Loucy (cell line): ENCODE results near the gene ZNF205.

Experiments
- H2AFZ ChIP-seq: fragments of 200-600 bp; sonication (generic); 2 replicates; pipeline ENCODE4 v1.6.0; 2016; ENCODE audit warnings: antibody characterized with exemption, mild to moderate bottlenecking, low read length, moderate library complexity
- H3F3A ChIP-seq: fragments of 200-600 bp; 2 replicates; pipeline ENCODE4 v1.6.0; 2016; ENCODE audit warnings: antibody characterized with exemption, low read depth, mild to moderate bottlenecking
- H3K27me3 ChIP-seq: fragments of 200-600 bp; sonication (generic); 2 replicates; pipeline ENCODE4 v1.6.1; 2014; ENCODE audit warnings: low read length, mild to moderate bottlenecking; ENCODE audit not compliant: insufficient read depth, poor library complexity, severe bottlenecking
- H3K36me3 ChIP-seq: fragments of 200-600 bp; sonication (generic); 2 replicates; pipeline ENCODE4 v1.6.1; 2016; ENCODE audit warnings: low read length; ENCODE audit not compliant: insufficient read depth
- H3K4me1 ChIP-seq: fragments of 200-600 bp; sonication (generic); 2 replicates; pipeline ENCODE4 v1.5.1; 2014; ENCODE audit warnings: low read length, mild to moderate bottlenecking; ENCODE audit not compliant: insufficient read depth, poor library complexity, severe bottlenecking
- H3K4me2 ChIP-seq: fragments of 200-600 bp; sonication (generic); 2 replicates; pipeline ENCODE4 v1.6.0; 2014; ENCODE audit warnings: antibody characterized with exemption, low read length, low read depth, mild to moderate bottlenecking; ENCODE audit not compliant: poor library complexity, severe bottlenecking
- H3K4me3 ChIP-seq: fragments of 200-600 bp; sonication (generic); 2 replicates; pipeline ENCODE4 v1.5.1; 2014; ENCODE audit warnings: low read length, mild to moderate bottlenecking, mixed read lengths; ENCODE audit not compliant: poor library complexity, severe bottlenecking
- H3K79me2 ChIP-seq: fragments of 200-600 bp; sonication (generic); 2 replicates; pipeline ENCODE4 v1.6.1; 2014; ENCODE audit warnings: low read length; ENCODE audit not compliant: insufficient read depth
- H3K9ac ChIP-seq: fragments of 200-600 bp; sonication (generic); 2 replicates; pipeline ENCODE4 v1.6.0; 2014; ENCODE audit warnings: mild to moderate bottlenecking, low read depth, low read length, moderate library complexity; ENCODE audit not compliant: poor library complexity, severe bottlenecking
- H3K9me2 ChIP-seq: fragments of 200-600 bp; sonication (generic); replicated peaks from 2 replicates; pipeline ENCODE4 v1.6.1; 2016; ENCODE audit warnings: low read depth, low read length, mixed read lengths
- H3K9me3 ChIP-seq: fragments of 200-600 bp; sonication (generic); 2 replicates; pipeline ENCODE4 v1.6.1; 2014; ENCODE audit warnings: mild to moderate bottlenecking, antibody characterized with exemption, low read length, low read depth; ENCODE audit not compliant: insufficient read depth
- H4K20me1 ChIP-seq: fragments of 200-600 bp; sonication (generic); 2 replicates; pipeline ENCODE4 v1.6.0; 2014; ENCODE audit warnings: antibody characterized with exemption, low read length, mild to moderate bottlenecking; ENCODE audit not compliant: insufficient read depth, poor library complexity, severe bottlenecking
- CTCF ChIP-seq: fragments of 200-600 bp; sonication (generic); conservative IDR thresholded peaks from 2 replicates; pipeline ENCODE4 v1.5.1; 2014; ENCODE audit warnings: mild to moderate bottlenecking, antibody characterized with exemption, low read length
- EZH2phosphoT487 ChIP-seq: fragments of 200-600 bp; IDR thresholded peaks from 2 replicates; pipeline ENCODE4 v1.6.1; 2018; ENCODE audit warnings: antibody characterized with exemption, mild to moderate bottlenecking, moderate library complexity, borderline replicate concordance

Gene ZNF205

GRCh38 chr16:3158026-3158509, 45.7 kb downstream of the ZNF205 start:
- peak overlapping the region; percentile 94 for H3K9ac ChIP-seq
- peak overlapping the region; percentile 40; the same call in 1 of the 2 replicates for H2AFZ ChIP-seq
- peak overlapping the region; percentile 94 for H3K4me3 ChIP-seq
- H3K4me1 ChIP-seq, result no peaks in the 10 kb centered on the region
- peak overlapping the region; percentile 68 for H3K4me2 ChIP-seq
- H3K79me2 ChIP-seq, result 0 out of 2 replicates have a peak, but pooled peaks cover 3% of the 10 kb centered on the region
- no peaks in the 10 kb centered on the region for H3K9me3 ChIP-seq
- H3F3A ChIP-seq, result no peaks in the 10 kb centered on the region; the same call in 1 of the 2 replicates
- H4K20me1 ChIP-seq, result no peaks in the 10 kb centered on the region
- no peak for TF ChIP-seq EZH2phosphoT487
- no peak for TF ChIP-seq CTCF
- H3K9me2 ChIP-seq, result no peaks in the 10 kb centered on the region
- H3K27me3 ChIP-seq, result no peaks in the 10 kb centered on the region
- H3K36me3 ChIP-seq, result no peaks in the 10 kb centered on the region

GRCh38 chr16:3158510-3159314, 46.3 kb downstream of the ZNF205 start:
- Histone ChIP-seq H3K36me3 (no peaks in the 10 kb centered on the region), H3K27me3 (no peaks in the 10 kb centered on the region), H3K9me3 (no peaks in the 10 kb centered on the region), H3K9ac (peak overlapping the region; percentile 94), H3K9me2 (no peaks in the 10 kb centered on the region), H3F3A (no peaks in the 10 kb centered on the region; the same call in 1 of the 2 replicates), H3K79me2 (0 out of 2 replicates have a peak, but pooled peaks cover 3% of the 10 kb centered on the region), H3K4me1 (peaks cover 5% of the 10 kb centered on the region), H3K4me2 (peak overlapping the region; percentile 73), H3K4me3 (peak overlapping the region; percentile 94), H4K20me1 (no peaks in the 10 kb centered on the region), H2AFZ (peak overlapping the region; percentile 84)
- no peak for TF ChIP-seq CTCF
- no peak for TF ChIP-seq EZH2phosphoT487

GRCh38 chr16:3161235-3162018, 49.0 kb downstream of the ZNF205 start:
- Histone ChIP-seq H4K20me1 (no peaks in the 10 kb centered on the region), H3K9me2 (no peaks in the 10 kb centered on the region), H3K9ac (no peak overlapping the region), H3K4me3 (no peak overlapping the region), H2AFZ (no peak overlapping the region), H3K27me3 (no peaks in the 10 kb centered on the region), H3K4me2 (no peak overlapping the region), H3K4me1 (peaks cover 14% of the 10 kb centered on the region), H3K79me2 (0 out of 2 replicates have a peak, but pooled peaks cover 3% of the 10 kb centered on the region), H3K36me3 (no peaks in the 10 kb centered on the region), H3K9me3 (no peaks in the 10 kb centered on the region), H3F3A (no peaks in the 10 kb centered on the region; the same call in 1 of the 2 replicates)
- TF ChIP-seq CTCF, result no peak
- TF ChIP-seq EZH2phosphoT487, result no peak
